ENCODE data around the gene SARM1. TPM values are rescaled to one million over a fixed set of nuclear protein-coding genes. Genes with fewer than 3 reads are reported as not detected.

SARM1 gene
- total RNA-seq, 4 donors from 2014 or later, result 5.3 to 24.4 (median 17.2) TPM

DNA sequence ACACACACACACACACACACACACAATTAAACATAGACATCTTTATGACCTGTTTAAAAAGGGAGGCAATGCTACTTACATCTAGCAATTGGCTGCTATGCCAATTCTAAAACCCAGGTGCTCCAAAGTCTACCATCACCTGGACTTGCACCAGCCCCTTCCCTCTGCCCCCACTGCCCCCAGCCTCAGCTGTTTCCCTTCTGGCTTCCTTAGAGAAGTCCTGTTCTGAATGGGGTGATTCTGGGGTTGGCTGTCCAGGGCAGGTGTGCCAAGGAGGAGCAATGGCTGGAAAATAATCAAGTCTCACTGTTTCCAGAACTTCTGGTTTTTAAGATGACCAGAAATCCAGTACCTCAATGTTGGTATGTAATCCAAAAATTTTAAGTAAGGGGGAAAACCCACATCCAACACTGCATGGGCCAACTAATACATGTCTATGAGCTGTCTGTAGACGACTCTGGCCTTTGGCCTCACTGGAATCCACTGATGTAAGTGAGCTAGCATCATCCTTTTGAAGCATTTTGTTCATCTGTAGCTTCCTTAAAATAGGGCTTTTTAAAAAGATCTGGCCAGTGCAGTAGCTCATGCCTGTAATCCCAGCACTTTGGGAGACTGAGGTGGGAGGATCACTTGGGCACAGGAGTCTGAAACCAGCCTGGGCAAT lies 38.3 kb upstream of the SARM1 start:
- TF ChIP-seq POLR2A (IDR thresholded peaks at IDR 0.05) (no peak), CTCF (IDR thresholded peaks at IDR 0.05) (no peak)
- H3K9me3 ChIP-seq, result no peaks in the 10 kb centered on the region
- no peak for DNase-seq
- H3K36me3 ChIP-seq, result no peaks in the 10 kb centered on the region
- intact Hi-C loops (cut with DNase I; ENCODE audit: low total_unique reads), result no loop called here
- no peaks in the 10 kb centered on the region for H3K27me3 ChIP-seq
- no peak overlapping the region for H3K4me3 ChIP-seq
- H3K27ac ChIP-seq, result no peak overlapping the region
- peaks cover 6 to 16% of the 10 kb centered on the region in 2 donors for H3K4me1 ChIP-seq

- peaks cover 6 to 16% of the 10 kb centered on the region in 2 donors for H3K4me1 ChIP-seq
- no peaks in the 10 kb centered on the region for H3K36me3 ChIP-seq
- intact Hi-C loops (cut with DNase I; ENCODE audit: low total_unique reads), result no loop called here
- H3K4me3 ChIP-seq, result peak overlapping the region; percentile 98 to 99
- no peaks in the 10 kb centered on the region for H3K9me3 ChIP-seq
- no peak overlapping the region for H3K27ac ChIP-seq
- DNase-seq, result no peak
- H3K27me3 ChIP-seq, result no peaks in the 10 kb centered on the region
- TF ChIP-seq POLR2A (IDR thresholded peaks at IDR 0.05) (no peak), CTCF (IDR thresholded peaks at IDR 0.05) (no peak)
Observed at GRCh38 chr17:28334171-28334570, 37.3 kb upstream of the SARM1 start.

DNA sequence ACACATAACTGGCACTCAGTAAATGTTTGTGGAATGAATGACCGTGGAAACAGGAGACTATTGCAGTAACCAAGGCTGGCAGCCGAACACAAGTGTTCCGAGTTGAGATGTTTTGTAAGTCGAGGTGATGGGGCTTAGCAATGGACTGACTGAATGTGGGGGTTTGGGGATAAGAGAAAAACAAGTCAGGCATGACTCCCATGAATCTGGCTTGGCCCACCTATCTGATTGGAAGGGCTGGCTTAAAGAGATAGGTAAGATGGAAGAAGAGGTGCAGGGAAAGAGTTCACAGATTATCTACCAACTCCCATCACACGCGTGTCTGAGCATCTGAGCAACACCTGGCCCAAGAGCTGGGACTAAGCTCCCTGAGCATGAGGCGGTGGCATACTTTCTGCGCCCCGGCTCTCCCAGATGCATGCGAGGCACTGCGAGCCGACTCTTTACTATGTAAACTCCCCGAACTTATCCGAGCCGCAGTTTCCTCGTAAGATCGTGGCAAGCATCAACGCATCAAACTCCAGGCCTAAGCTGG lies 36.8 kb upstream of the SARM1 start:
- TF ChIP-seq POLR2A (IDR thresholded peaks at IDR 0.05) (no peak), CTCF (IDR thresholded peaks at IDR 0.05) (no peak)
- no peak for DNase-seq
- Histone ChIP-seq H3K27me3 (no peaks in the 10 kb centered on the region), H3K36me3 (no peaks in the 10 kb centered on the region), H3K4me1 (peaks cover 6 to 16% of the 10 kb centered on the region in 2 donors), H3K4me3 (peak overlapping the region; percentile 98 to 99), H3K27ac (peak overlapping the region; percentile 70 to 91), H3K9me3 (no peaks in the 10 kb centered on the region)
- intact Hi-C loops (cut with DNase I; ENCODE audit: low total_unique reads), result no loop called here

GRCh38 chr17:28335201-28335958 lies 36.1 kb upstream of the SARM1 start, which contains the start of the genes IFT20 and TNFAIP1:
Gene IFT20, minus strand, starts transcription at chr17:28335472. Its CDS starts 3,487 bp downstream, at chr17:28331985.
Gene TNFAIP1, plus strand, starts transcription at chr17:28335761. Its CDS starts 3,761 bp downstream, at chr17:28339522.
- Histone ChIP-seq H3K27ac (peak within 1 kb of the TSS; percentile 89 to 96), H3K4me1 (peaks cover 6 to 16% of the 10 kb centered on the region in 2 donors), H3K36me3 (no peaks in the 10 kb centered on the region), H3K27me3 (no peaks in the 10 kb centered on the region), H3K4me3 (peak within 1 kb of the TSS; percentile 98 to 99), H3K9me3 (no peaks in the 10 kb centered on the region)
- intact Hi-C loops (cut with DNase I; ENCODE audit: low total_unique reads), result no loop called here
- peak; percentile 98 to 99 for DNase-seq
- TF ChIP-seq CTCF (IDR thresholded peaks at IDR 0.05), result peak in 2 of 4 experiments; percentile 16 to 38
- TF ChIP-seq POLR2A (IDR thresholded peaks at IDR 0.05), result peak; percentile 87 to 98
